SHP77 (cell line): ENCODE results near the gene FCER1A.

ENCODE experiments used
- DNase-seq, 2 experiments: peaks; one replicate each; lab custom pipeline; 2025; lab: John Stamatoyannopoulos, UW

Gene FCER1A

DNA sequence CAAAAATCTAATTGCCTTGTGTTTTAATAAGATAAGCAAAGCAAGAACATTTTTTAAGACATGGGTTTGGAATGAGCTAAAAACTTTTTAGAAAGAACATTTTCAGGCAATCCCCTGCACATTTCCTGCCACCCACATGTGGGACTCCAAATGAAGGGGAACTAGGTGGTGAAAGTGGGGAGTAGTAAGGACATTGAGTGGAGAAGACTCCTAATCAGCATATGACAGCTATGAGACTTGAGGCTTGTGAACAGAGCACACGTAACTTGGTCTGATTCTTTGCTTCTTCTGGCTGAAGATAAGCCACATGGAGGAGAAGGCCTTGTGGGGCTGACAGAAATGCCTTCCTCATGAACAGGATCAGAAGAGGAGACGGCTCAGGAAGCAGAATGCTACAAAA is 50.3 kb downstream of the FCER1A start:
- DNase-seq: no peak
